GM19467 (cell line): ENCODE results near the gene FCRL2.

Source experiments
- ATAC-seq: cut with Tn5 transposase; IDR thresholded peaks from one replicate; pipeline ENCODE4 v1.9.1; 2021; ENCODE audit warnings: mild to moderate bottlenecking, moderate library complexity; ENCODE audit not compliant: unreplicated experiment

The FCRL2 gene

DNA sequence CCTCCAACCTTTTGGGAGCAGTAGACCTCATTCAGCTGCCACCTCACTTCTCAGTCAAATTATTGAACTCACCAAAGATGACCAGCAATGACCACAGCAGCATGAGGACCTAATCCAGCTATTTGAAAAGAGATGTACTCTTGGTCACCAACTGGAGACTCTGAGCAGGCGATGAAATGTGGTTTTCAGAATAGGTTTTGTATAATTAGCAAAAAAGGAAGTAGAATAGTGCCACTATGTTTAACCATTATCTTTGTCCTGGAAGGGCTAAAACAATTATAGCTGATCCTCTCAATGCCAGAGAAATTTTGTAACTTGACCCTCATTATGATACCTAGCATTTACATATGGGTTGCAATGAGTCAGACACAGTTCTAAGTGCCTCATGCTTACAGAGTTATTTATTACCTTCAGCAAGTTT lies at the start of gene FCRL2:
Gene FCRL2 (minus strand): TSS at position 162 of the 421 bp plus-strand sequence. CDS start 59 bp downstream, at position 103.
- ATAC-seq: peak; percentile 46

DNA sequence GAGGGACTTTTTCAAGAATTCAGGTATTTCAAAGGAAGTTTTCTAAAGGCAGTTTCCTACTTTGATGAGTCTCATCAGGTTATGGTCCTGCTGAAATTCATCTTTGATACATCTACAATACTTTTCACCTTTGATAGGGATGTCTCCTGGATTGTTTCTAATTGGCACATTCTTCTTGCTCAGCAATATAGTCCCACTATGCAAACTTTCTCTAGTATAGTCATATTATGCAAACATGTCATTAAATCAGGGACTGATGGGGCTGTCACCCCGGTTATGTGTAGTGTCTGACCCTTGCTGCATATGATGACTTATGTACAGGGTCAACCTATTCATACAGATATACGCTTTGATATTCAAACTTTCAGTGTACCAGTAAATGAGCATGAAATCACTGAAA lies 43.4 kb upstream of the FCRL2 start:
- ATAC-seq: no peak

DNA sequence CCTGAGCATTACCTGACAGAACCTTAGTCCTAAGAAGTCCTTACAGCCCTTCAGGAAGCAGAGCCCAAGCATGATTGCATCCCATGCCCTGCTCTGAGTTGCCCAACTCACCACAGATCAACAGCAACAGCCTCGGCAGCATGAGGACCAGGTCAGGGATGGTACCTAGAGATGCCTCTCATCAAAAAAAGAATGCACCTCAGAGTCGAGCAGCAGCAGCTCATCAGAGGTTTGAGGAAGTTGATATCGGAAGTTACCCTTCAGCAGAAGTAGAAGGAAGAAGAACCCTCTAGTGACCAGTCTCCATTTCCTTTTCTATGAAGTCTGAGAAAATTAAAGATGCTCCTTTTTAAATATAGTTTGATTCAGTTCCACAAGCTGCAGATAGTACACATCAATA lies 43.0 kb upstream of the FCRL2 start, which contains the start of gene FCRL1:
Gene FCRL1 (minus strand): TSS at position 225 of the 400 bp plus-strand sequence. CDS start 83 bp downstream, at position 142.
- no peak for ATAC-seq

DNA sequence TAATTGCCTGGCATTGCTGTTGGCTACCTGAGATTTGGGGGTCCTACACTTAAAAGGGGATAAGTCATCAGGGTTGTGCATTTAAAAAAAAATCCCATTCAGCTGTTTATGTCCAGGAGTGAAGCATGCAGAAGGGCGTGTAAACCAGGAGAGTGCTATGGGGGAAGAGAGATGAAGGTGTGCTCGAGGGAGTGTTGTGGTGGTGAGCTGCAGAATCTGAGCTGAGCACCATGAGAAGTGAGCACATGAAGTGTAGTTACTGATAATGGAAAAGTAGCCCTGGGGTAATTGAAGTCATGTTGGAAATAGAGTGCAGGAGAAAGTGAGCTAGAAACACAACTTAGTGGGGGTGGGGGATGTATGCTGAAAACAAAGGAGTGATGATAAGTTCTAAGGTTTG lies 42.3 kb upstream of the FCRL2 start:
- ATAC-seq: no peak

DNA sequence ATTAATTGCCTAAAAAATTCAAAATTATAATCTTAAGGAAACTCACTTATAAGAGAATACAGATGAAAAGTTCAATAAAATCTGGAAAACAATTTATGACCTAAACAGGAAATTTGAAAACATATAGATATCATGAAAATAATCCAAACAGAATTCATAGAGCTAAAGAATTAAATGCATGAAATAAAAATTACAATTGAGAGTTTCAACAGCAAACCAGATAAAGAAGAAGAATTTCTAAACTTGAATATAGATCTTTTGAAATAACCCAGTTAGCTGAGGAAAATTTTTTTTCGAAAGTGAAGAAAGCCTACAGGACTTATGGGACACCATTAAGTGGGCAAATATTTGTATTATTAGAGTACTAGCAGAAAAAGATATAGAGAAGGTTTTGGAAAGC lies 36.3 kb upstream of the FCRL2 start:
- no peak for ATAC-seq

GRCh38 chr1:157806431-157807149 lies 29.7 kb upstream of the FCRL2 start:
- peak; percentile 86 for ATAC-seq

DNA sequence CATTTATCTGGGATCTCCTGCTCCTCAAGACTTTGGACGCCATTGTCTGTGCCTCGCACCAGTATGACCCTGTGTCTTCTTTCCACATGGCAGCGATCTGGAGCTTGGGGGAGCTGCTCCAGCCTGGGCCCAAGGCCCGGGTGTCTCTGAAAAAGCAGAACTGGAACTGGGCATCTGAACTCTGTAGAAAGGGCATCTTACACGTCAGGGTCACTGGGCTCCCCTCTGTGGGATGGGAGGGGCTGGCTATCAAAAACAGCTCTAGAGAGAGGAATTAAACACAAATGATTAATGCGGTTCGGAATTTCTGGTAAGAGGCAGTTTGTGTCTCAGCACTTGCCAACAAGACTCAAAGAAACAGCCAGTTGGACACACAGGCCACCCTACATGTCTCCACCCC lies 26.9 kb upstream of the FCRL2 start:
- no peak for ATAC-seq

GRCh38 chr1:157799996-157800395 lies 23.1 kb upstream of the FCRL2 start:
- ATAC-seq: no peak

GRCh38 chr1:157798211-157798610 lies 21.3 kb upstream of the FCRL2 start:
- no peak for ATAC-seq

DNA sequence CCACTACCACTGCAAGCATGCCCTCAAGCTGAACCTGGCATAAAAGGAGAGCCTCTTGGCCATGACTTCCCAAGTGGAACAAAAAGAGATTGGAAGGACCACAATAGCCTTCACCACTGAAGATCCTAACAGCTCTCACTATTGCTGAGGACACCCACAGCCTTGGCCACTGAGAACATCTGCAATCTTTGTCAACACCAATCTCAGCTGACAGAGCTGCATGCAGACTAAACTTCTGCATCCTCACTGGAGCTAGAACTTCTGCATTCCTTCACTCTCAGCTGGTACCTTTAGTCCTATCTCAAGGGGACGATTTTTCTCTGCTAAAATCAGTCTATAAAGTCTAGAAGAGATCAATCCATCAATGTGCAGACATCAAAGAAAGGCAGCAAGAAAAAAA lies 8.3 kb upstream of the FCRL2 start:
- no peak for ATAC-seq

- no peak for ATAC-seq
Observed at GRCh38 chr1:157784801-157785200, 7.9 kb upstream of the FCRL2 start.

DNA sequence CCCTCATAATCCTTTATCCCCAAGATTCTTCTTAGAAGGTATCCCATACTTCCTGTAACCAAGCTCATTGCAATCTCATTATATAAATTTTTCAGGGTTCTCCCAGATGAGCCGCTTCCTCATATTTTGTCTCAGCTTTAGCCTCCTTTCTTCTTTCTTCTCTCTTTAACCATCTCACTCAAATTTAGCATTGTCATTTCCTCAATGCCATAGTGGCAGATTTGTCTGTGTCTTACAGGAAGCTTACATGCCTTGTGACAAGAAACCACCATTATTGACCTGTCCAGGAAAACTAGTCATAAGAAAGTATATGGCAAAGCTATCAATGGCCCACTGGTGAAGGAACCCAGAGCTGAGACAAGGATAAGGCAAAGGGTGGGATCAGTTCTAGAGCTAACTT lies 6.0 kb upstream of the FCRL2 start:
- no peak for ATAC-seq

DNA sequence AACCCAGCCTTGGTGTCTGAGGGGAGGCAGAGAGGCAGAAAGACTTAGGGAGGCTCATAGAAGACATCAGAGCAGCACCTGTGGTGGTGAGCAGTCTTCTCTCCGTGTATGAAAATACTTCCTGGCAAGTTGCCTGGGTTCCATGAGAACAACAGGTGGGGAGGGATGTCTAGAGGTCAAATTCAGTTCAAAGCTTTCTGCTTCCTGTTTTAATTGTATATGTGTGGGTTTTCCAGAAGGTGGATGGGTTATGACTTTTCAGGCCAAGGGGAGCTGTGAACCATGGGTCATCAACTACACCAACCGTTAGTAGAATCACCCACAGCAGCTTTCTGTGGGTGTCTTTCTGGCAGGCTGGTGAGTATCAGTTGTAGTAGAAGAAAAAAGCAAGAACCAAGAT lies 4.1 kb upstream of the FCRL2 start:
- ATAC-seq: peak; percentile 53

- no peak for ATAC-seq
Observed at GRCh38 chr1:157775101-157775870, 1.6 kb downstream of the FCRL2 start.

GRCh38 chr1:157774412-157774811 lies 2.5 kb downstream of the FCRL2 start:
- no peak for ATAC-seq

DNA sequence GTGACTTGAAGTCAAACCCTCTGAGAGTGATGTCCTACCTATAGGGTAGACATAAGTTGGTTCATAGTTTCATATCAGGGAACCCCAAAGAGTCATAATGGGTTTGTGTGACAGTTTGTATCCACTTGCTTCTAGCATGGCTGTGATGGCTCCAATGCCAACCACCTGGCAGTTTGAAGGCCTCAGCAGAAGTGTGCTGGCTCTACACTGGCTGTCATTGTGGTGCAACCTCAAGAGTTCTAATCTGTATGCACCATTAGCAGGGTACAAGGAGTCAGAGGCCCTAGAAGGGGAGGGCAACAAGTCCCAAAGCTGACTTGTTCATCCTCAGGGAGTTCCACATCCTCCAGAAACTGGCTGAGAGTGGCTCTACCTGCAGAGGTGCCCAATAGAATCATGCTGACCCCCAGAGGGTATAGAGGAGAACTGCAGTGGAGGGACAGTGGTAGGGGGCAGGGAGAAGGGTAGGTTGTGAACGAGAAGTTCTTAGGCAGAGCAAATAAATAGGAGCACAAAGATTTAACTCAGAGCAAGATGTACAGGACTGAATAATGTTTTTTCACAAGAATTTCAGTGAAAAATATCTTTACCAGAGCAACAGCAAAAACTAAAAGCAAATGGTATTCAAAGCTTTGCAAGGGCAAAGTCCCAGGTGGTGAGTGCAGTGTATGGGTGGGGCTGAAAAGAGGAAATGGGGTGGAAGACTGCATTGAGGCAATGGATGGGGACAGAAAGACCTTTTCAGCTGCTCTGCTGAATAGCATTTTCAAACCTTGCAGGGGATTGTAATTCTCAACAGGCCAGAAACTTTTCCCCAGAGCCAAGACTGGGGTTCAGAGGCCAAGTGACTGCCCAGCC lies 3.2 kb downstream of the FCRL2 start:
- peak; percentile 52 for ATAC-seq

- ATAC-seq: no peak
Observed at GRCh38 chr1:157771661-157772425, 5.1 kb downstream of the FCRL2 start.

- no peak for ATAC-seq
Observed at GRCh38 chr1:157770442-157771043, 6.4 kb downstream of the FCRL2 start.

GRCh38 chr1:157766792-157767191 lies 10.1 kb downstream of the FCRL2 start:
- no peak for ATAC-seq

- no peak for ATAC-seq
Observed at GRCh38 chr1:157758018-157758417, 18.9 kb downstream of the FCRL2 start.
